Brain microvascular endothelial cell (primary cell): ENCODE results near the gene NAGLU.

Experiments
- DNase-seq: peaks from one replicate; pipeline ENCODE4 v3.0.0-alpha.2; 2020
- H3K27ac ChIP-seq: fragments of 250-450 bp; sonication (Bioruptor Pico); 2 replicates; pipeline ENCODE4 v1.5.1; 2020; ENCODE audit warnings: mild to moderate bottlenecking, moderate library complexity
- H3K27me3 ChIP-seq: fragments of 250-450 bp; sonication (Bioruptor Pico); replicated peaks from 2 replicates; pipeline ENCODE4 v1.5.1; 2020; ENCODE audit warnings: mild to moderate bottlenecking
- H3K36me3 ChIP-seq: fragments of 250-450 bp; sonication (Bioruptor Pico); replicated peaks from 2 replicates; pipeline ENCODE4 v1.5.1; 2020; ENCODE audit warnings: mild to moderate bottlenecking
- H3K4me3 ChIP-seq: 2 replicates; pipeline ENCODE4 v1.5.1; 2011; ENCODE audit warnings: low read depth, mild to moderate bottlenecking, control low read depth, low read length, moderate library complexity
- CTCF ChIP-seq: IDR thresholded peaks from 2 replicates; pipeline ENCODE4 v1.5.1; 2011; ENCODE audit warnings: low read depth, mild to moderate bottlenecking, moderate library complexity, low read length, control low read depth, inconsistent platforms; ENCODE audit errors: missing control alignments
- in situ Hi-C: cut with HindIII; loops from 2 replicates; pipeline ENCODE4 v1.10.0; 2017; ENCODE audit warnings: low sequenced_read_pairs, low pct_ligation_motif_present

NAGLU gene

GRCh38 chr17:42518046-42518754, 17.8 kb upstream of the NAGLU start:
- in situ Hi-C loops = loop anchor here (25.0 kb wide), 1 partner anchor 206 kb away; no protein-coding TSS in a partner anchor
- peak; percentile 91 for DNase-seq
- no peaks in the 10 kb centered on the region for H3K27me3 ChIP-seq
- no peak overlapping the region for H3K4me3 ChIP-seq
- H3K36me3 ChIP-seq = no peaks in the 10 kb centered on the region
- TF ChIP-seq CTCF = no peak
- peak overlapping the region; percentile 99 for H3K27ac ChIP-seq

GRCh38 chr17:42518755-42519545, 17.1 kb upstream of the NAGLU start:
- in situ Hi-C loops = loop anchor here (25.0 kb wide), 1 partner anchor 207 kb away; no protein-coding TSS in a partner anchor
- Histone ChIP-seq H3K27ac (peak overlapping the region; percentile 99), H3K4me3 (no peak overlapping the region)

GRCh38 chr17:42519546-42520491, 16.2 kb upstream of the NAGLU start:
- peak; percentile 28 for TF ChIP-seq CTCF
- peak overlapping the region; percentile 99 for H3K27ac ChIP-seq
- no peaks in the 10 kb centered on the region for H3K27me3 ChIP-seq
- no peaks in the 10 kb centered on the region for H3K36me3 ChIP-seq
- peak; percentile 96 for DNase-seq
- no peak overlapping the region for H3K4me3 ChIP-seq
- in situ Hi-C loops = loop anchor here (25.0 kb wide), 1 partner anchor 208 kb away; no protein-coding TSS in a partner anchor

More at GRCh38 chr17:42518755-42519545, 17.1 kb upstream of the NAGLU start:
- Histone ChIP-seq H3K27me3 (no peaks in the 10 kb centered on the region), H3K36me3 (no peaks in the 10 kb centered on the region)
- DNase-seq = peak; percentile 24
- no peak for TF ChIP-seq CTCF

- peak; percentile 39 for DNase-seq
- in situ Hi-C loops = loop anchor here (25.0 kb wide), 1 partner anchor 208 kb away; no protein-coding TSS in a partner anchor
- no peak overlapping the region for H3K4me3 ChIP-seq
- H3K36me3 ChIP-seq = no peaks in the 10 kb centered on the region
- peak overlapping the region; percentile 99 for H3K27ac ChIP-seq
- TF ChIP-seq CTCF = peak; percentile 51
- no peaks in the 10 kb centered on the region for H3K27me3 ChIP-seq
Observed at GRCh38 chr17:42520540-42520951, 15.5 kb upstream of the NAGLU start.

GRCh38 chr17:42521036-42521435, 15.0 kb upstream of the NAGLU start:
- Histone ChIP-seq H3K27me3 (no peaks in the 10 kb centered on the region), H3K36me3 (no peaks in the 10 kb centered on the region), H3K4me3 (no peak overlapping the region), H3K27ac (peak overlapping the region; percentile 99)
- in situ Hi-C loops = loop anchor here (25.0 kb wide), 1 partner anchor 209 kb away; no protein-coding TSS in a partner anchor
- DNase-seq = no peak
- peak; percentile 11 for TF ChIP-seq CTCF
